HCT116 (cell line): ENCODE data around the gene ITGBL1.

Experiments used
- ATF3 ChIP-seq: IDR thresholded peaks from 2 replicates; pipeline ENCODE4 v1.6.1; 2012
- CEBPB ChIP-seq: IDR thresholded peaks from 2 replicates; pipeline ENCODE4 v1.6.1; 2012; ENCODE audit warnings: low read depth
- CTCF ChIP-seq, 3 experiments: fragments of 200-600 bp in 1 of 3; sonication (generic) in 1 of 3; IDR thresholded peaks in 2 of 3; conservative IDR thresholded peaks in 1 of 3; 2 replicates each; pipeline ENCODE4 v1.5.1; 2012 to 2017; ENCODE audit warnings: low read depth in 2 of 3, low read length in 2 of 3, antibody characterized with exemption in 1 of 3, borderline replicate concordance in 1 of 3, control low read depth in 1 of 3, mild to moderate bottlenecking in 1 of 3, mixed read lengths in 1 of 3, mixed run types in 1 of 3, moderate library complexity in 1 of 3; ENCODE audit not compliant: insufficient read depth in 1 of 3
- EZH2 ChIP-seq: fragments of 200-600 bp; sonication (generic); IDR thresholded peaks from 2 replicates; pipeline ENCODE4 v1.6.1; 2017; ENCODE audit warnings: antibody characterized with exemption, mixed run types
- FOSL1 ChIP-seq: IDR thresholded peaks from 2 replicates; pipeline ENCODE4 v1.6.1; 2012; ENCODE audit warnings: low read depth
- MAX ChIP-seq: IDR thresholded peaks from 2 replicates; pipeline ENCODE4 v1.6.1; 2012
- POLR2A ChIP-seq: IDR thresholded peaks from 2 replicates; pipeline ENCODE4 v1.7.0; 2011; ENCODE audit warnings: borderline replicate concordance; ENCODE audit not compliant: insufficient read depth, insufficient read length; ENCODE audit errors: extremely low read depth
- POLR2AphosphoS5 ChIP-seq: IDR thresholded peaks from 2 replicates; pipeline ENCODE4 v1.6.1; 2011; ENCODE audit warnings: mild to moderate bottlenecking, low read depth, low read length, moderate library complexity
- RAD21 ChIP-seq: IDR thresholded peaks from 2 replicates; pipeline ENCODE4 v1.6.1; 2012; ENCODE audit warnings: low read depth, mild to moderate bottlenecking
- REST ChIP-seq: IDR thresholded peaks from 2 replicates; pipeline ENCODE4 v1.6.1; 2012; ENCODE audit warnings: low read depth
- SIN3A ChIP-seq: IDR thresholded peaks from 2 replicates; pipeline ENCODE4 v1.6.1; 2012; ENCODE audit warnings: low read depth
- SP1 ChIP-seq: IDR thresholded peaks from 2 replicates; pipeline ENCODE4 v1.6.1; 2012; ENCODE audit warnings: low read depth
- ZBTB33 ChIP-seq: IDR thresholded peaks from 2 replicates; pipeline ENCODE4 v1.6.1; 2011; ENCODE audit warnings: mild to moderate bottlenecking, low read length, moderate library complexity; ENCODE audit not compliant: insufficient replicate concordance; ENCODE audit errors: extremely low read depth

- TF ChIP-seq RAD21 (no peak), SIN3A (no peak), FOSL1 (no peak), CTCF (IDR thresholded peaks at IDR 0.05 in 2 of 3, conservative IDR thresholded peaks at IDR 0.05 in 1 of 3; ENCODE audit: borderline replicate concordance in 1 of 3, insufficient read depth in 1 of 3, low read depth in 2 of 3, low read length in 2 of 3) (no peak), EZH2 (no peak), ATF3 (no peak), POLR2A (no peak), REST (no peak), ZBTB33 (no peak), POLR2AphosphoS5 (no peak), SP1 (no peak), CEBPB (no peak), MAX (no peak)
These were observed 208.2 kb downstream of the ITGBL1 start for GRCh38 chr13:101660711-101661110.
